GM23338 (cell line): Measurements from ENCODE around the gene UBAC2. TPM values are rescaled to one million over a fixed set of nuclear protein-coding genes. Genes with fewer than 3 reads are reported as not detected.

Experiments
- ATAC-seq: fragments of 200-7000 bp; cut with Tn5 transposase; 3 replicates; pipeline ENCODE4 v1.9.1; 2020
- DNase-seq: peaks from one replicate; pipeline ENCODE4 v3.0.0-alpha.2; 2015; ENCODE audit warnings: low spot score
- H2AFZ ChIP-seq: fragments of 200-600 bp; sonication (generic); 2 replicates; pipeline ENCODE4 v1.8.0; 2016; ENCODE audit warnings: antibody characterized with exemption, mild to moderate bottlenecking, moderate library complexity
- H3F3A ChIP-seq: fragments of 200-600 bp; sonication (generic); replicated peaks from 2 replicates; pipeline ENCODE4 v1.8.0; 2017; ENCODE audit warnings: antibody characterized with exemption, mixed run types, low read depth
- H3K27ac ChIP-seq: fragments of 200-600 bp; sonication (generic); 2 replicates; pipeline ENCODE4 v1.6.1; 2016; ENCODE audit warnings: low read depth
- H3K27me3 ChIP-seq: fragments of 200-600 bp; sonication (generic); 2 replicates; pipeline ENCODE4 v1.8.0; 2016; ENCODE audit warnings: mild to moderate bottlenecking, mixed run types, moderate library complexity; ENCODE audit not compliant: insufficient read depth
- H3K36me3 ChIP-seq: fragments of 200-600 bp; sonication (generic); 2 replicates; pipeline ENCODE4 v1.8.0; 2016; ENCODE audit warnings: mild to moderate bottlenecking; ENCODE audit not compliant: insufficient read depth
- H3K4me1 ChIP-seq: fragments of 200-600 bp; sonication (generic); 2 replicates; pipeline ENCODE4 v1.8.0; 2016; ENCODE audit warnings: mild to moderate bottlenecking, moderate library complexity; ENCODE audit not compliant: insufficient read depth
- H3K4me2 ChIP-seq: fragments of 200-600 bp; sonication (generic); 2 replicates; pipeline ENCODE4 v1.7.1; 2017; ENCODE audit warnings: mixed run types
- H3K4me3 ChIP-seq: fragments of 200-600 bp; sonication (generic); 2 replicates; pipeline ENCODE4 v1.6.1; 2016; ENCODE audit warnings: mixed run types
- H3K79me2 ChIP-seq: fragments of 200-600 bp; sonication (generic); replicated peaks from 2 replicates; pipeline ENCODE4 v1.8.0; 2017; ENCODE audit warnings: mild to moderate bottlenecking; ENCODE audit not compliant: insufficient read depth
- H3K9me2 ChIP-seq: fragments of 200-600 bp; sonication (generic); 2 replicates; pipeline ENCODE4 v1.8.0; 2017; ENCODE audit not compliant: insufficient read depth
- H4K20me1 ChIP-seq: fragments of 200-600 bp; sonication (generic); replicated peaks from 2 replicates; pipeline ENCODE4 v1.8.0; 2017; ENCODE audit warnings: mild to moderate bottlenecking; ENCODE audit not compliant: insufficient read depth
- H3K27ac Mint-ChIP-seq: 2 replicates; pipeline ENCODE4 v1.8.0; 2020; ENCODE audit warnings: inconsistent platforms, mild to moderate bottlenecking, moderate library complexity, mixed read lengths
- H3K27me3 Mint-ChIP-seq: 3 replicates; pipeline ENCODE4 v1.8.0; 2022; ENCODE audit warnings: low read depth, mild to moderate bottlenecking, moderate library complexity, mixed read lengths, inconsistent platforms; ENCODE audit not compliant: insufficient read depth, poor library complexity
- H3K36me3 Mint-ChIP-seq: 3 replicates; pipeline ENCODE4 v1.8.0; 2021; ENCODE audit warnings: low read depth, mild to moderate bottlenecking, inconsistent platforms, moderate library complexity, mixed read lengths
- H3K4me1 Mint-ChIP-seq: 3 replicates; pipeline ENCODE4 v1.8.0; 2020; ENCODE audit warnings: mild to moderate bottlenecking, inconsistent platforms, mixed read lengths
- H3K4me3 Mint-ChIP-seq: 3 replicates; pipeline ENCODE4 v1.8.0; 2021; ENCODE audit warnings: moderate library complexity, mild to moderate bottlenecking, inconsistent platforms, mixed read lengths
- H3K9me3 Mint-ChIP-seq: 3 replicates; pipeline ENCODE4 v1.8.0; 2020; ENCODE audit warnings: moderate library complexity, mild to moderate bottlenecking, inconsistent platforms, mixed read lengths
- ETS1 ChIP-seq: IDR thresholded peaks from 2 replicates; pipeline ENCODE4 v1.6.1; 2016; ENCODE audit warnings: antibody characterized with exemption
- ZNF114 ChIP-seq: fragments of 250-450 bp; sonication (Bioruptor Pico); IDR thresholded peaks from 2 replicates; pipeline ENCODE4 v1.5.0; 2020; ENCODE audit warnings: mild to moderate bottlenecking, moderate library complexity
- ZNF331 ChIP-seq: fragments of 250-450 bp; sonication (Bioruptor Pico); IDR thresholded peaks from 2 replicates; pipeline ENCODE4 v1.5.0; 2020; ENCODE audit warnings: low read depth, mild to moderate bottlenecking, moderate library complexity
- ZNF462 ChIP-seq: fragments of 250-450 bp; sonication (Bioruptor Pico); IDR thresholded peaks from 2 replicates; pipeline ENCODE4 v1.5.0; 2020; ENCODE audit warnings: mild to moderate bottlenecking, moderate library complexity
- polyA plus RNA-seq: library from polyadenylated mRNA; unstranded; fragments of >200 nt; fragmentation: Nextera tagmentation; extraction: Ambion mirVana; gene quantifications from 2 replicates; pipeline ENCODE4 v1.2.1, GENCODE V29; 2016
- total RNA-seq: library from RNA; depleted of rRNA; stranded (reverse); fragments of >200 nt; shearing (Covaris generic); gene quantifications from 2 replicates; pipeline ENCODE4 v1.2.3, GENCODE V29; 2014
- TF ChIP-seq, protein P1 (sequence below): IDR thresholded peaks from one replicate; pipeline ENCODE4 v1.6.1; 2018; ENCODE audit warnings: antibody characterized with exemption; ENCODE audit not compliant: unreplicated experiment

Gene UBAC2
- total and polyA plus RNA-seq, 2 experiments from 2014 or later = 37.9 to 76.9 TPM

GRCh38 chr13:99376132-99376531, 175.5 kb downstream of the UBAC2 start (continued):
- no peak for TF ChIP-seq ZNF462 (CRISPR knock-in tag)
- TF ChIP-seq, protein P1, sequence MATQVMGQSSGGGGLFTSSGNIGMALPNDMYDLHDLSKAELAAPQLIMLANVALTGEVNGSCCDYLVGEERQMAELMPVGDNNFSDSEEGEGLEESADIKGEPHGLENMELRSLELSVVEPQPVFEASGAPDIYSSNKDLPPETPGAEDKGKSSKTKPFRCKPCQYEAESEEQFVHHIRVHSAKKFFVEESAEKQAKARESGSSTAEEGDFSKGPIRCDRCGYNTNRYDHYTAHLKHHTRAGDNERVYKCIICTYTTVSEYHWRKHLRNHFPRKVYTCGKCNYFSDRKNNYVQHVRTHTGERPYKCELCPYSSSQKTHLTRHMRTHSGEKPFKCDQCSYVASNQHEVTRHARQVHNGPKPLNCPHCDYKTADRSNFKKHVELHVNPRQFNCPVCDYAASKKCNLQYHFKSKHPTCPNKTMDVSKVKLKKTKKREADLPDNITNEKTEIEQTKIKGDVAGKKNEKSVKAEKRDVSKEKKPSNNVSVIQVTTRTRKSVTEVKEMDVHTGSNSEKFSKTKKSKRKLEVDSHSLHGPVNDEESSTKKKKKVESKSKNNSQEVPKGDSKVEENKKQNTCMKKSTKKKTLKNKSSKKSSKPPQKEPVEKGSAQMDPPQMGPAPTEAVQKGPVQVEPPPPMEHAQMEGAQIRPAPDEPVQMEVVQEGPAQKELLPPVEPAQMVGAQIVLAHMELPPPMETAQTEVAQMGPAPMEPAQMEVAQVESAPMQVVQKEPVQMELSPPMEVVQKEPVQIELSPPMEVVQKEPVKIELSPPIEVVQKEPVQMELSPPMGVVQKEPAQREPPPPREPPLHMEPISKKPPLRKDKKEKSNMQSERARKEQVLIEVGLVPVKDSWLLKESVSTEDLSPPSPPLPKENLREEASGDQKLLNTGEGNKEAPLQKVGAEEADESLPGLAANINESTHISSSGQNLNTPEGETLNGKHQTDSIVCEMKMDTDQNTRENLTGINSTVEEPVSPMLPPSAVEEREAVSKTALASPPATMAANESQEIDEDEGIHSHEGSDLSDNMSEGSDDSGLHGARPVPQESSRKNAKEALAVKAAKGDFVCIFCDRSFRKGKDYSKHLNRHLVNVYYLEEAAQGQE = no peak

- H3K36me3 Mint-ChIP-seq = peaks cover 4% of the 10 kb centered on the region; the same call in 1 of the 3 replicates
- ATAC-seq (no peak), DNase-seq (no peak)
- H3K9me2 ChIP-seq = no peaks in the 10 kb centered on the region
- peaks cover 19% of the 10 kb centered on the region for H3K4me1 ChIP-seq
- H3K27me3 Mint-ChIP-seq = peaks cover 15% of the 10 kb centered on the region
- no peak overlapping the region for H3K4me3 ChIP-seq
- no peaks in the 10 kb centered on the region for H3K27me3 ChIP-seq
- no peaks in the 10 kb centered on the region for H3K9me3 Mint-ChIP-seq
- H3K4me1 Mint-ChIP-seq = peaks cover 27% of the 10 kb centered on the region
- H3K27ac ChIP-seq = no peak overlapping the region
- H3F3A ChIP-seq = 0 out of 2 replicates have a peak, but pooled peaks cover 5% of the 10 kb centered on the region
- peaks cover 6% of the 10 kb centered on the region; the same call in 1 of the 2 replicates for H3K36me3 ChIP-seq
- H3K79me2 ChIP-seq = no peaks in the 10 kb centered on the region
- peak overlapping the region; percentile 30; the same call in 1 of the 2 replicates for H3K27ac Mint-ChIP-seq
- H3K4me3 Mint-ChIP-seq = no peak overlapping the region
- no peaks in the 10 kb centered on the region for H4K20me1 ChIP-seq
- no peak overlapping the region for H2AFZ ChIP-seq
- H3K4me2 ChIP-seq = no peak overlapping the region
- no peak for TF ChIP-seq ZNF331 (CRISPR knock-in tag)
- TF ChIP-seq ZNF114 (CRISPR knock-in tag) = no peak
- no peak for TF ChIP-seq ETS1
Observed at GRCh38 chr13:99376924-99377323, 176.3 kb downstream of the UBAC2 start.
